CD8-positive, alpha-beta memory T cell (primary cell): ENCODE measurements around the gene ESF1. TPM values are rescaled to one million over a fixed set of nuclear protein-coding genes. Genes with fewer than 3 reads are reported as not detected.
"Not testable (repeated sequence)": the region's sequence is repeated elsewhere in the genome, so short reads cannot be mapped to it uniquely, and the experiment has no call there.

ENCODE experiments used
- CTCF ChIA-PET: fragments of 350-600 bp; sonication (Branson Sonifier 250); formaldehyde crosslinking; loops from one replicate; lab custom pipeline; 2021; ENCODE audit warnings: antibody characterized with exemption; lab: Charles Lee
- POLR2A ChIA-PET: fragments of 350-600 bp; sonication (Branson Sonifier 250); formaldehyde crosslinking; loops from one replicate; lab custom pipeline; 2021; ENCODE audit warnings: antibody characterized with exemption; lab: Charles Lee
- DNase-seq, 5 donors: peaks; one replicate each; pipeline versions ENCODE4 v3.0.0 to v3.0.0-alpha.2; 2020 to 2022; ENCODE audit warnings: mixed read lengths in 1 of 5
- H3K27ac ChIP-seq: one replicate; pipeline ENCODE4 v1.7.0; 2013; ENCODE audit warnings: low read depth, mild to moderate bottlenecking, low read length, moderate library complexity
- H3K27me3 ChIP-seq: 2 replicates; pipeline ENCODE4 v1.7.0; 2013; ENCODE audit warnings: low read length, mild to moderate bottlenecking; ENCODE audit not compliant: insufficient read depth, poor library complexity, severe bottlenecking
- H3K36me3 ChIP-seq: 2 replicates; pipeline ENCODE4 v1.7.0; 2013; ENCODE audit warnings: mild to moderate bottlenecking, low read length, moderate library complexity; ENCODE audit not compliant: insufficient read depth
- H3K4me1 ChIP-seq: 2 replicates; pipeline ENCODE4 v1.7.0; 2013; ENCODE audit warnings: mild to moderate bottlenecking, low read length, moderate library complexity; ENCODE audit not compliant: insufficient read depth
- H3K4me3 ChIP-seq: 2 replicates; pipeline ENCODE4 v1.7.0; 2013; ENCODE audit warnings: mild to moderate bottlenecking, low read length
- H3K9me3 ChIP-seq: 2 replicates; pipeline ENCODE4 v1.7.0; 2013; ENCODE audit warnings: mild to moderate bottlenecking, low read length
- H3K27ac Mint-ChIP-seq, 8 donors: one replicate each; pipeline ENCODE4 v1.8.0; 2020 to 2021; ENCODE audit warnings: mixed read lengths in 8 of 8, mild to moderate bottlenecking in 6 of 8, inconsistent platforms in 3 of 8, moderate library complexity in 3 of 8
- H3K27me3 Mint-ChIP-seq, 2 donors: one replicate each; pipeline ENCODE4 v1.8.0; 2020 to 2021; ENCODE audit warnings: mixed read lengths in 2 of 2, mild to moderate bottlenecking in 1 of 2, moderate library complexity in 1 of 2
- H3K36me3 Mint-ChIP-seq, 3 donors: one replicate each; pipeline ENCODE4 v1.8.0; 2020 to 2021; ENCODE audit warnings: mixed read lengths in 3 of 3, inconsistent platforms in 1 of 3, mild to moderate bottlenecking in 1 of 3
- H3K4me1 Mint-ChIP-seq, 3 donors: one replicate each; pipeline ENCODE4 v1.8.0; 2020 to 2021; ENCODE audit warnings: mixed read lengths in 3 of 3, inconsistent platforms in 1 of 3, mild to moderate bottlenecking in 1 of 3
- H3K4me3 Mint-ChIP-seq, 7 donors: one replicate each; pipeline ENCODE4 v1.8.0; 2020 to 2021; ENCODE audit warnings: mixed read lengths in 7 of 7, mild to moderate bottlenecking in 6 of 7, moderate library complexity in 4 of 7, inconsistent platforms in 2 of 7
- H3K9me3 Mint-ChIP-seq, 5 donors: one replicate each; pipeline ENCODE4 v1.8.0; 2020 to 2022; ENCODE audit warnings: mixed read lengths in 5 of 5, mild to moderate bottlenecking in 3 of 5, moderate library complexity in 2 of 5, inconsistent platforms in 1 of 5
- polyA plus RNA-seq: library from polyadenylated mRNA; unstranded; fragments of 300-500 nt; fragmentation: Illumina TruSeq; gene quantifications from one replicate; pipeline ENCODE4 v1.2.3, GENCODE V29; 2021
- total RNA-seq, 2 experiments: library from RNA; stranded (reverse); gene quantifications; one replicate each; pipeline ENCODE4 v1.2.3, GENCODE V29; 2021

Gene ESF1
- total and polyA plus RNA-seq, 3 experiments from 2014 or later = 7.5 to 27.1 (median 25.6) TPM

GRCh38 chr20:13753436-13754036 lies 31.2 kb downstream of the ESF1 start:
- Mint-ChIP-seq H3K4me3 (no peak overlapping the region), H3K4me1 (no peaks in the 10 kb centered on the region), H3K36me3 (peaks cover 6 to 47% (median 9%) of the 10 kb centered on the region in 3 donors), H3K27me3 (no peaks in the 10 kb centered on the region), H3K27ac (no peak overlapping the region), H3K9me3 (no peaks in the 10 kb centered on the region)
- Histone ChIP-seq H3K4me1 (no peaks in the 10 kb centered on the region), H3K36me3 (no peaks in the 10 kb centered on the region), H3K9me3 (no peaks in the 10 kb centered on the region), H3K4me3 (no peak overlapping the region), H3K27ac (no peak overlapping the region), H3K27me3 (no peaks in the 10 kb centered on the region)
- ChIA-PET POLR2A (no interaction called here), CTCF (interaction anchor here (1.1 kb wide), 1 partner anchor 17 kb away, joined by 3 read pairs; no protein-coding TSS in a partner anchor)
- no peak for DNase-seq

GRCh38 chr20:13749811-13750210 lies 34.9 kb downstream of the ESF1 start:
- Mint-ChIP-seq H3K27me3 (no peaks in the 10 kb centered on the region), H3K36me3 (peaks cover 0 to 32% (median 9%) of the 10 kb centered on the region in 3 donors), H3K4me3 (no peak overlapping the region), H3K4me1 (no peaks in the 10 kb centered on the region), H3K27ac (no peak overlapping the region), H3K9me3 (no peaks in the 10 kb centered on the region)
- Histone ChIP-seq H3K27ac (no peak overlapping the region), H3K36me3 (no peaks in the 10 kb centered on the region), H3K4me3 (no peak overlapping the region), H3K9me3 (no peaks in the 10 kb centered on the region), H3K27me3 (no peaks in the 10 kb centered on the region), H3K4me1 (no peaks in the 10 kb centered on the region)
- no peak for DNase-seq
- POLR2A ChIA-PET = no interaction called here
- CTCF ChIA-PET = interaction anchor here (1.1 kb wide), 1 partner anchor 11 kb away, joined by 3 read pairs; no protein-coding TSS in a partner anchor

GRCh38 chr20:13745784-13746183 lies 38.9 kb downstream of the ESF1 start:
- peaks cover 0 to 3% (median 2%) of the 10 kb centered on the region in 5 donors for H3K9me3 Mint-ChIP-seq
- no peak for DNase-seq
- H3K4me1 Mint-ChIP-seq = no peaks in the 10 kb centered on the region

GRCh38 chr20:13744352-13744751 lies 40.4 kb downstream of the ESF1 start:
- H3K27ac Mint-ChIP-seq = peak overlapping the region in 1 of 8 donors; percentile 1
- no peak overlapping the region for H3K4me3 Mint-ChIP-seq
- Histone ChIP-seq H3K4me3 (no peak overlapping the region), H3K27ac (no peak overlapping the region), H3K36me3 (no peaks in the 10 kb centered on the region), H3K27me3 (no peaks in the 10 kb centered on the region), H3K9me3 (no peaks in the 10 kb centered on the region), H3K4me1 (no peaks in the 10 kb centered on the region)
- no peaks in the 10 kb centered on the region for H3K27me3 Mint-ChIP-seq
- POLR2A ChIA-PET = no interaction called here
- CTCF ChIA-PET = no interaction called here
- peaks cover 0 to 7% (median 4%) of the 10 kb centered on the region in 5 donors for H3K9me3 Mint-ChIP-seq
- peaks cover 32 to 59% (median 41%) of the 10 kb centered on the region in 3 donors for H3K36me3 Mint-ChIP-seq
- DNase-seq = no peak
- peaks cover 0 to under 1% (median 0%) of the 10 kb centered on the region in 3 donors for H3K4me1 Mint-ChIP-seq

More at GRCh38 chr20:13745784-13746183, 38.9 kb downstream of the ESF1 start:
- Mint-ChIP-seq H3K27ac (peak overlapping the region in 1 of 8 donors; percentile 12), H3K4me3 (no peak overlapping the region), H3K27me3 (no peaks in the 10 kb centered on the region), H3K36me3 (peaks cover 19 to 56% (median 35%) of the 10 kb centered on the region in 3 donors)
- Histone ChIP-seq H3K27me3 (no peaks in the 10 kb centered on the region), H3K4me3 (no peak overlapping the region), H3K27ac (no peak overlapping the region), H3K9me3 (no peaks in the 10 kb centered on the region), H3K36me3 (no peaks in the 10 kb centered on the region), H3K4me1 (no peaks in the 10 kb centered on the region)
- POLR2A ChIA-PET = no interaction called here
- CTCF ChIA-PET = no interaction called here

GRCh38 chr20:13741879-13742278 lies 42.8 kb downstream of the ESF1 start:
- H3K4me1 ChIP-seq = no peaks in the 10 kb centered on the region
- no peaks in the 10 kb centered on the region for H3K9me3 ChIP-seq
- H3K4me3 ChIP-seq = no peak overlapping the region
- Mint-ChIP-seq H3K27ac (no peak overlapping the region), H3K9me3 (peaks cover 0 to 7% (median 4%) of the 10 kb centered on the region in 5 donors), H3K36me3 (peaks cover 40 to 60% (median 47%) of the 10 kb centered on the region in 3 donors), H3K4me1 (peaks cover under 1 to 9% (median under 1%) of the 10 kb centered on the region in 3 donors), H3K27me3 (no peaks in the 10 kb centered on the region), H3K4me3 (no peak overlapping the region)
- no peaks in the 10 kb centered on the region for H3K36me3 ChIP-seq
- ChIA-PET POLR2A (no interaction called here), CTCF (no interaction called here)
- H3K27ac ChIP-seq = no peak overlapping the region
- no peak for DNase-seq
- H3K27me3 ChIP-seq = no peaks in the 10 kb centered on the region

- CTCF ChIA-PET = interaction anchor here (1.2 kb wide), 1 partner anchor 11 kb away, joined by 3 read pairs; no protein-coding TSS in a partner anchor
Observed at GRCh38 chr20:13739731-13740649, 44.7 kb downstream of the ESF1 start.

GRCh38 chr20:13738187-13738586 lies 46.5 kb downstream of the ESF1 start:
- H3K36me3 ChIP-seq, H3K27ac ChIP-seq, H3K4me3 Mint-ChIP-seq, H3K27me3 Mint-ChIP-seq, POLR2A ChIA-PET, H3K9me3 Mint-ChIP-seq, H3K27ac Mint-ChIP-seq, H3K4me3 ChIP-seq, H3K27me3 ChIP-seq, H3K9me3 ChIP-seq, CTCF ChIA-PET, H3K4me1 ChIP-seq, DNase-seq: not testable (repeated sequence)
- H3K4me1 Mint-ChIP-seq = peaks cover 2 to 12% (median 3%) of the 10 kb centered on the region in 3 donors
- peaks cover 43 to 58% (median 47%) of the 10 kb centered on the region in 3 donors for H3K36me3 Mint-ChIP-seq

More at GRCh38 chr20:13739731-13740649, 44.7 kb downstream of the ESF1 start:
- Histone ChIP-seq H3K27me3 (no peaks in the 10 kb centered on the region), H3K36me3 (no peaks in the 10 kb centered on the region), H3K27ac (no peak overlapping the region), H3K4me1 (no peaks in the 10 kb centered on the region), H3K4me3 (no peak overlapping the region), H3K9me3 (no peaks in the 10 kb centered on the region)
- H3K27ac Mint-ChIP-seq = no peak overlapping the region
- no peaks in the 10 kb centered on the region for H3K27me3 Mint-ChIP-seq
- POLR2A ChIA-PET = no interaction called here
- DNase-seq = no peak
- H3K36me3 Mint-ChIP-seq = peaks cover 40 to 59% (median 53%) of the 10 kb centered on the region in 3 donors
- no peak overlapping the region for H3K4me3 Mint-ChIP-seq
- peaks cover 2 to 12% (median 3%) of the 10 kb centered on the region in 3 donors for H3K4me1 Mint-ChIP-seq
- peaks cover 0 to 7% (median 4%) of the 10 kb centered on the region in 5 donors for H3K9me3 Mint-ChIP-seq
